Choroid plexus epithelial cell (primary cell): ENCODE results near the gene AGBL2.
"Not testable (repeated sequence)": the region's sequence is repeated elsewhere in the genome, so short reads cannot be mapped to it uniquely, and the experiment has no call there.

Source experiments
- DNase-seq: peaks from one replicate; pipeline ENCODE4 v3.0.0-alpha.2; 2010; ENCODE audit warnings: low read depth
- H3K4me3 ChIP-seq: 2 replicates; pipeline ENCODE4 v1.5.1; 2011; ENCODE audit warnings: low read depth, mild to moderate bottlenecking, control low read depth, low read length, moderate library complexity
- TF ChIP-seq, protein P1 (sequence below): conservative IDR thresholded peaks from 2 replicates; pipeline ENCODE4 v1.5.1; 2011; ENCODE audit warnings: low read depth, mild to moderate bottlenecking, control low read depth, inconsistent platforms, low read length, moderate library complexity

The AGBL2 gene

GRCh38 chr11:47651818-47652469 lies 63.2 kb downstream of the AGBL2 start:
- DNase-seq = no peak
- H3K4me3 ChIP-seq = no peak overlapping the region
- TF ChIP-seq, protein P1, sequence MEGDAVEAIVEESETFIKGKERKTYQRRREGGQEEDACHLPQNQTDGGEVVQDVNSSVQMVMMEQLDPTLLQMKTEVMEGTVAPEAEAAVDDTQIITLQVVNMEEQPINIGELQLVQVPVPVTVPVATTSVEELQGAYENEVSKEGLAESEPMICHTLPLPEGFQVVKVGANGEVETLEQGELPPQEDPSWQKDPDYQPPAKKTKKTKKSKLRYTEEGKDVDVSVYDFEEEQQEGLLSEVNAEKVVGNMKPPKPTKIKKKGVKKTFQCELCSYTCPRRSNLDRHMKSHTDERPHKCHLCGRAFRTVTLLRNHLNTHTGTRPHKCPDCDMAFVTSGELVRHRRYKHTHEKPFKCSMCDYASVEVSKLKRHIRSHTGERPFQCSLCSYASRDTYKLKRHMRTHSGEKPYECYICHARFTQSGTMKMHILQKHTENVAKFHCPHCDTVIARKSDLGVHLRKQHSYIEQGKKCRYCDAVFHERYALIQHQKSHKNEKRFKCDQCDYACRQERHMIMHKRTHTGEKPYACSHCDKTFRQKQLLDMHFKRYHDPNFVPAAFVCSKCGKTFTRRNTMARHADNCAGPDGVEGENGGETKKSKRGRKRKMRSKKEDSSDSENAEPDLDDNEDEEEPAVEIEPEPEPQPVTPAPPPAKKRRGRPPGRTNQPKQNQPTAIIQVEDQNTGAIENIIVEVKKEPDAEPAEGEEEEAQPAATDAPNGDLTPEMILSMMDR = no peak

DNA sequence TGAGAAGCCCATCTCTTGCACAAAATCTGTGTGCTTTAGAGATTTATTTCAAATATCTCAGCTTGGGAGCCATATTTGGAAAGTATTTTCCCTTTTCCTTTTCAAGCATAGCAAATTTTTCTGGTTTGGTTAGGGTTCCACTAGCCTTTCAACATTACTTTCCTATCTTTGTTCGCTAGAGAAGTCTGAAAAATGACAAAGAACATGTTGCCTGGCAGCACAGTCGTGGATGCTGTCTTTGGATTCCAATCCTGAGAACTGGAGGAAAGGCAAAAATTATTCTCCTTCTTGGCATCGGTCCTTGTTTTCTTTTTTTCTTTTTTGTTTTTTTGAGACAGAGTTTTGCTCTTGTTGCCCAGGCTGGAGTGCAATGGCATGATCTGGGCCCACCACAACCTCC lies 65.9 kb downstream of the AGBL2 start:
- TF ChIP-seq, protein P1 = no peak
- DNase-seq = no peak
- H3K4me3 ChIP-seq = no peak overlapping the region

GRCh38 chr11:47646019-47646418 lies 69.2 kb downstream of the AGBL2 start:
- H3K4me3 ChIP-seq = no peak overlapping the region
- TF ChIP-seq, protein P1 = no peak
- DNase-seq = no peak

DNA sequence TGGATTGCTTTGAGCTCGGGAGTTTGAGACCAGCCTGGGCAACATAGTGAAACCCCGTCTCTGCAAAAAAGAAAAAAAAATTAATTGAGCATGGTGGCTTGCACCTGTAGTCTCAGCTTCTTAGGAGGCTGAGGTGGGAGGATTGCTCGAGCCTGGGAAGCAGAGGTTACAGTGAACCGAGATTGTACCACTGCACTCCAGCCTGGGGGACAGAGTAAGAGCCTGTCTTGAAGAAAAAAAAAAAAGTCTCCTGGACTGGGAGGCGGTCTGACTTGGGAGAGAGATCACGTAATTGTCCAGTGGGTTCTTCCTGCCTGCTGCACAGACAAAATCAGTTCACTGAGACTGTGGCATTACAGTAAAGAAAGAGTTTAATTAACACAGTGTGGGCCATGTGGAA lies 69.7 kb downstream of the AGBL2 start:
- TF ChIP-seq, protein P1 = no peak

GRCh38 chr11:47642099-47642855 lies 72.9 kb downstream of the AGBL2 start, which contains the start of gene MTCH2:
MTCH2 (minus strand) TSS chr11:47642559; CDS start chr11:47642465, 94 bp downstream.
- TF ChIP-seq, protein P1 = no peak

More for the DNA sequence above, 69.7 kb downstream of the AGBL2 start:
- DNase-seq = no peak
- H3K4me3 ChIP-seq = no peak overlapping the region

GRCh38 chr11:47641600-47642098 lies 73.5 kb downstream of the AGBL2 start:
- peak overlapping the region; percentile 96 for H3K4me3 ChIP-seq
- DNase-seq = no peak
- TF ChIP-seq, protein P1 = no peak

More at GRCh38 chr11:47642099-47642855, 72.9 kb downstream of the AGBL2 start, which contains the start of gene MTCH2:
- DNase-seq = peak; percentile 98
- H3K4me3 ChIP-seq = peak within 1 kb of the TSS; percentile 96

DNA sequence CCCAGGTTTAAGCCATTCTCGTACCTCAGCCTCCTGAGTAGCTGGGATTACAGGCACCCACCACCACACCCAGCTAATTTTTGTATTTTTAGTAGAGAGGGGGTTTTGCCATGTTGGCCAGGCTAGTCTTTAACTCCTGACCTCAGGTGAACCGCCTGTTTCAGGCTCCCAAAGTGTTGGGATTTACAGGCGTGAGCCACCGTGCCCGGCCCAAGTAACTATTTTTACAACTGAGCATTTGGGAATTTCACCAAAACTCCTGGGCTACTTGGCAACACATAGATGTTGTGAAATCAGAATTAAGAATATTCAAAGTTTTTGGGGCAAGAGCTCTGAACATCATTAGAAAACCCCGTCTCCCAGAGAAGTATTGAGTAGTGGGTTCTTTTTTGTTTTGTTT lies 74.7 kb downstream of the AGBL2 start:
- not testable (repeated sequence) for DNase-seq, H3K4me3 ChIP-seq

DNA sequence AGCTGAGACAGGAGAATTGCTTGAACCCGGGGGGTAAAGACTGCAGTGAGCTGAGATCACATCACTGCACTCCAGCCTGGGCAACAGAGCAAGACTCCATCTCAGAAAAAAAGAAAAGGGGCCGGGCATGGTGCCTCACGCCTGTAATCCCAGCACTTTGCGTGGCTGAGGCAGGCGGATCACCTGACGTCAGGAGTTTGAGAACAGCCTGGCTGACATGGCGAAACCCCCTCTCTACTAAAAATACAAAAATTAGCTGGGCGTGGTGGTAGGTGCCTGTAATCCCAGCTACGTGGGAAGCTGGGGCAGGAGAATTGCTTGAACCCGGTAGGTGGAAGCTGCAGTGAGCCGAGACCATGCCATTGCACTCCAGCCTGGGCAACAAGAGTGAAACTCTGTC lies 78.8 kb downstream of the AGBL2 start:
- not testable (repeated sequence) for DNase-seq

More for the DNA sequence above, 78.8 kb downstream of the AGBL2 start:
- H3K4me3 ChIP-seq = not testable (repeated sequence)
